GM23248 (cell line): ENCODE data around the gene CENPM.

ENCODE experiments used
- EZH2 ChIP-seq: fragments of 200-600 bp; sonication (generic); IDR thresholded peaks from 2 replicates; pipeline ENCODE4 v1.6.1; 2018; ENCODE audit warnings: antibody characterized with exemption, mild to moderate bottlenecking; ENCODE audit not compliant: insufficient read depth, poor library complexity, severe bottlenecking
- EZH2phosphoT487 ChIP-seq: fragments of 200-600 bp; sonication (generic); IDR thresholded peaks from 2 replicates; pipeline ENCODE4 v1.6.1; 2018; ENCODE audit warnings: antibody characterized with exemption, moderate library complexity, mild to moderate bottlenecking, low read depth; ENCODE audit not compliant: insufficient read depth

GRCh38 chr22:41892721-41893120 lies 54.2 kb downstream of the CENPM start:
- TF ChIP-seq EZH2 (no peak), EZH2phosphoT487 (no peak)
